PC-9 (cell line): ENCODE measurements around the gene NEO1.

ENCODE experiments used
- CTCF ChIP-seq: fragments of 200-600 bp; sonication (generic); conservative IDR thresholded peaks from 2 replicates; pipeline ENCODE4 v1.6.1; 2017; ENCODE audit warnings: mixed run types, antibody characterized with exemption, mild to moderate bottlenecking, moderate library complexity
- EZH2 ChIP-seq: fragments of 200-600 bp; sonication (generic); IDR thresholded peaks from 2 replicates; pipeline ENCODE4 v1.8.0; 2017; ENCODE audit warnings: antibody characterized with exemption, low read depth

- TF ChIP-seq CTCF, result no peak
- no peak for TF ChIP-seq EZH2
These were observed 109.3 kb downstream of the NEO1 start for GRCh38 chr15:73161546-73161945.
